Activated naive CD4-positive, alpha-beta T cell treated with anti-CD3 and anti-CD28 coated beads, Interleukin-2, amount 50 U/mL, for 72 hours (primary cell): ENCODE measurements around the gene LMNA. TPM values are rescaled to one million over a fixed set of nuclear protein-coding genes. Genes with fewer than 3 reads are reported as not detected.
A peak's percentile ranks its signal among the peaks of the same experiment; 100 is the strongest.
"Not testable (repeated sequence)": the region's sequence is repeated elsewhere in the genome, so short reads cannot be mapped to it uniquely, and the experiment has no call there.

Experiments used
- ATAC-seq, 2 donors: fragments of 150-1000 bp; cut with Tn5 transposase; 2 replicates each; pipeline ENCODE4 v1.10.0; 2021; ENCODE audit warnings: mild to moderate bottlenecking in 2 of 2, moderate library complexity in 2 of 2
- DNase-seq, 2 donors: peaks; one replicate each; pipeline ENCODE4 v3.0.0; 2021 to 2022; ENCODE audit warnings: low spot score in 2 of 2
- H3K27ac Mint-ChIP-seq, 2 donors: one replicate each; pipeline ENCODE4 v1.8.0; 2022; ENCODE audit warnings: mild to moderate bottlenecking in 2 of 2, mixed read lengths in 2 of 2
- H3K36me3 Mint-ChIP-seq, 2 donors: one replicate each; pipeline ENCODE4 v1.8.0; 2022; ENCODE audit warnings: mixed read lengths in 2 of 2
- H3K9me3 Mint-ChIP-seq, 2 donors: one replicate each; pipeline ENCODE4 v1.8.0; 2022; ENCODE audit warnings: mixed read lengths in 2 of 2
- total RNA-seq, 2 donors: library from RNA; stranded (reverse); gene quantifications; one replicate each; pipeline ENCODE4 v1.2.3, GENCODE V29; 2022

Gene LMNA
- total RNA-seq, 2 donors from 2014 or later: 116 to 147 TPM

- peak overlapping the region; percentile 76 to 97 for H3K27ac Mint-ChIP-seq
- DNase-seq: peak; percentile 70 to 83
Measured at GRCh38 chr1:156123356-156124196, 9.1 kb downstream of the LMNA start.

GRCh38 chr1:156124557-156125483 lies 10.3 kb downstream of the LMNA start:
- ATAC-seq: peak; percentile 2 to 45
- H3K36me3 Mint-ChIP-seq: peaks cover 0 to 15% of the 10 kb centered on the region in 2 donors
- DNase-seq: peak in 1 of 2 donors; percentile 86
- peak overlapping the region; percentile 96 to 97 for H3K27ac Mint-ChIP-seq
- no peaks in the 10 kb centered on the region for H3K9me3 Mint-ChIP-seq

More at GRCh38 chr1:156123356-156124196, 9.1 kb downstream of the LMNA start:
- Mint-ChIP-seq H3K9me3 (no peaks in the 10 kb centered on the region), H3K36me3 (peaks cover 0 to 18% of the 10 kb centered on the region in 2 donors)
- ATAC-seq: peak; percentile 19 to 30

GRCh38 chr1:156125544-156125943 lies 11.0 kb downstream of the LMNA start:
- H3K36me3 Mint-ChIP-seq, ATAC-seq, H3K9me3 Mint-ChIP-seq, DNase-seq: not testable (repeated sequence)
- peak overlapping the region; percentile 96 to 97 for H3K27ac Mint-ChIP-seq

GRCh38 chr1:156126043-156126629 lies 11.6 kb downstream of the LMNA start:
- ATAC-seq (peak; percentile 37 to 41), DNase-seq (peak; percentile 62 to 86)
- peaks cover 0 to 8% of the 10 kb centered on the region in 2 donors for H3K36me3 Mint-ChIP-seq
- H3K27ac Mint-ChIP-seq: peak overlapping the region; percentile 78 to 97
- H3K9me3 Mint-ChIP-seq: no peaks in the 10 kb centered on the region

- ATAC-seq: peak; percentile 81 to 89
- Mint-ChIP-seq H3K27ac (peak overlapping the region; percentile 78 to 97), H3K9me3 (no peaks in the 10 kb centered on the region), H3K36me3 (peaks cover 0 to 8% of the 10 kb centered on the region in 2 donors)
- peak; percentile 81 to 95 for DNase-seq
Measured at GRCh38 chr1:156126630-156127534, 12.4 kb downstream of the LMNA start.

GRCh38 chr1:156128308-156128653 lies 13.8 kb downstream of the LMNA start:
- DNase-seq: no peak
- Mint-ChIP-seq H3K27ac (peak overlapping the region in 1 of 2 donors; percentile 97), H3K9me3 (no peaks in the 10 kb centered on the region), H3K36me3 (no peaks in the 10 kb centered on the region)
- ATAC-seq: no peak

GRCh38 chr1:156128654-156129597 lies 14.4 kb downstream of the LMNA start:
- Mint-ChIP-seq H3K27ac (peak overlapping the region; percentile 16 to 97), H3K36me3 (no peaks in the 10 kb centered on the region), H3K9me3 (no peaks in the 10 kb centered on the region)
- ATAC-seq: no peak
- DNase-seq: no peak

- peaks cover 0 to 8% of the 10 kb centered on the region in 2 donors for H3K36me3 Mint-ChIP-seq
- peak; percentile 77 to 90 for DNase-seq
- ATAC-seq: peak; percentile 2 to 11
- peak overlapping the region; percentile 75 to 97 for H3K27ac Mint-ChIP-seq
- no peaks in the 10 kb centered on the region for H3K9me3 Mint-ChIP-seq
Measured at GRCh38 chr1:156129687-156130577, 15.4 kb downstream of the LMNA start.

GRCh38 chr1:156130578-156130942 lies 16.0 kb downstream of the LMNA start:
- peaks cover 0 to 8% of the 10 kb centered on the region in 2 donors for H3K36me3 Mint-ChIP-seq
- DNase-seq (no peak), ATAC-seq (no peak)
- no peaks in the 10 kb centered on the region for H3K9me3 Mint-ChIP-seq
- peak overlapping the region in 1 of 2 donors; percentile 97 for H3K27ac Mint-ChIP-seq

GRCh38 chr1:156134716-156135435 lies 20.4 kb downstream of the LMNA start:
- DNase-seq: no peak
- H3K36me3 Mint-ChIP-seq: peaks cover 0 to 14% of the 10 kb centered on the region in 2 donors
- no peak overlapping the region for H3K27ac Mint-ChIP-seq
- no peaks in the 10 kb centered on the region for H3K9me3 Mint-ChIP-seq
- ATAC-seq: no peak

GRCh38 chr1:156135930-156136871 lies 21.7 kb downstream of the LMNA start:
- DNase-seq (no peak), ATAC-seq (no peak)
- Mint-ChIP-seq H3K9me3 (no peaks in the 10 kb centered on the region), H3K27ac (peak overlapping the region; percentile 3 to 65), H3K36me3 (peaks cover 0 to 14% of the 10 kb centered on the region in 2 donors)

GRCh38 chr1:156136970-156137483 lies 22.5 kb downstream of the LMNA start:
- Mint-ChIP-seq H3K36me3 (peaks cover 0 to 14% of the 10 kb centered on the region in 2 donors), H3K27ac (no peak overlapping the region), H3K9me3 (no peaks in the 10 kb centered on the region)
- DNase-seq (no peak), ATAC-seq (no peak)
